Activated T-cell treated with anti-CD3 and anti-CD28 coated beads for 48 hours (primary cell): ENCODE results near the gene PLEKHF1.
"Not testable (repeated sequence)": the region's sequence is repeated elsewhere in the genome, so short reads cannot be mapped to it uniquely, and the experiment has no call there.

ENCODE experiments used
- DNase-seq: peaks from one replicate; pipeline ENCODE4 v3.0.0-alpha.2; 2020; ENCODE audit warnings: low read depth

Gene PLEKHF1

GRCh38 chr19:29665215-29665825 is at the start of gene PLEKHF1:
TSS of gene PLEKHF1 (plus strand) at chr19:29665461. CDS start at chr19:29673840, 8,379 bp downstream.
- DNase-seq, result peak; percentile 90

GRCh38 chr19:29615891-29616425 is 49.3 kb upstream of the PLEKHF1 start:
- DNase-seq, result no peak

GRCh38 chr19:29616541-29616940 is 48.7 kb upstream of the PLEKHF1 start:
- DNase-seq, result no peak

- DNase-seq, result no peak
Observed at GRCh38 chr19:29617366-29618266, 47.6 kb upstream of the PLEKHF1 start.

- DNase-seq, result no peak
Observed at GRCh38 chr19:29618434-29618833, 46.8 kb upstream of the PLEKHF1 start.

GRCh38 chr19:29618871-29619270 is 46.4 kb upstream of the PLEKHF1 start:
- no peak for DNase-seq

- peak; percentile 59 for DNase-seq
Observed at GRCh38 chr19:29620931-29621351, 44.3 kb upstream of the PLEKHF1 start.

GRCh38 chr19:29622166-29623070 is 42.8 kb upstream of the PLEKHF1 start:
- no peak for DNase-seq

- DNase-seq, result peak; percentile 71
Observed at GRCh38 chr19:29623726-29624488, 41.4 kb upstream of the PLEKHF1 start.

- no peak for DNase-seq
Observed at GRCh38 chr19:29624489-29625185, 40.6 kb upstream of the PLEKHF1 start.

GRCh38 chr19:29625186-29625651 is 40.0 kb upstream of the PLEKHF1 start:
- no peak for DNase-seq

- no peak for DNase-seq
Observed at GRCh38 chr19:29626386-29626785, 38.9 kb upstream of the PLEKHF1 start.

GRCh38 chr19:29626832-29627231 is 38.4 kb upstream of the PLEKHF1 start:
- not testable (repeated sequence) for DNase-seq

GRCh38 chr19:29628661-29629385 is 36.4 kb upstream of the PLEKHF1 start:
- DNase-seq, result no peak

- no peak for DNase-seq
Observed at GRCh38 chr19:29629836-29630534, 35.3 kb upstream of the PLEKHF1 start.

GRCh38 chr19:29630655-29631054 is 34.6 kb upstream of the PLEKHF1 start:
- no peak for DNase-seq

- DNase-seq, result no peak
Observed at GRCh38 chr19:29631450-29631849, 33.8 kb upstream of the PLEKHF1 start.

GRCh38 chr19:29634002-29634401 is 31.3 kb upstream of the PLEKHF1 start:
- DNase-seq, result no peak
